Islet precursor cell (in vitro differentiated cells): ENCODE measurements around the gene SMIM30.

Experiments used
- DNase-seq: peaks from one replicate; pipeline ENCODE4 v3.0.0-alpha.2; 2018

Gene SMIM30

DNA sequence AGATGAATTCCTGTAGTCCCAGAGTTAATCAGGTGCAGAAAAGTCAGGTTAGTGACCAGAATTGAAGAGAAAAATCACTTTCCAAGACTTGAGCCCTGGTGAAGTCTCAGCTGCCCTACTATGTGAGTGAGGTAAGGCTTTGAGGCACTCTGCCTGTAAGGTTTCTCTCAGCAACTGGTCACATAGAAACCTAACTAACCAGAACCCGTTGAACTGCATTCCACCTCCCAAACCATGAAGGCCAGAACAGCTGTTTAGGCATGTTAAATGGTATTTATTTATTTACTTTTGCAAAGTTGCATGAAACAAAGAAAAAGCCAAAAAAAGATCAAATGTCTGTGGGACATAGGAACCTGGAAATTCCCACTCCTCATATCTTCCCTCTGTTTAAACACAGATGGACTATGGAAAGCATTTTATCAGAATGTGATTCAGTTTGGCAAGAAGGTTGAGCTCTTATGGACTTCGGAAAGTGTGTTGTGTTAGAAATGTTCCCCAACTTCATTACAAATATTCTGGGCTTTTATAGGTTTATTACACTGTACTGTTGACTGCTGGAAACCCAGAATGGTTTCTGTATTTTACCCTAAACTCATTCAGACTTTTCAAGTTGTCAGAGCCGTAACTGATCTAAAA lies 19.0 kb downstream of the SMIM30 start:
- DNase-seq: peak; percentile 75

DNA sequence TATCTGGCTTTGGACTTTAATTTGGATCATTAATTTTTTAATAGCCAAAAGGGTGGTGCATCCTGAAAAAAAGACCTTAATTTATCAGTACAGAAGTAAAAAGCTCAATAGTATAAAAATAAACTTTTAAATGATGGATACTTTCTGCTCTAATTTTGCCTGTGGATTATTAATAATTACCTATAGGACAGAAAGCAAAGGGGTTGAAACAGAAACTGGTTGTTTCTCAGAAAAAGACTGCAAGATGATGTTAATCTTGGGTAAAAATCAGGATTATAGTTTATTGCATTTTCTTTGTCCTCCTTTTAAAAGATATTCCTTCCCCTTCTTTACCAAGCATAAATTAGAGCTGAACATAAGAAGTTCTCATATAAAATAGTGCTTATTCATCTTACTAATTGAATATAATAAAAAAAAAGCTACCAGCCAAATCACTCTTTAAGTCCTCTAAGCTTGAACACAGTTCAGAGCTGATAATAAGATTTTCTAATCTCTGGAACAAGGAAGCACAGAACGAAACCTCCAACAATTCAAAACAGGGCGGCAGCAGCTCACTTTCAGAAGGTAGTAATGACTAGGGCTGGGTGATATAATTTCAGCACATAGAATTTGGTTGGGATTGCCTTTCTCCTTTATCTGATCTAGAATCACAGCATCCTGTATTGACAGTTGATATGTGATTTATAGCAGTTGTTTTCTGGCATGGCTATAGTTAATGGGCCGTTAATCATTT lies 23.7 kb downstream of the SMIM30 start:
- DNase-seq: no peak

DNA sequence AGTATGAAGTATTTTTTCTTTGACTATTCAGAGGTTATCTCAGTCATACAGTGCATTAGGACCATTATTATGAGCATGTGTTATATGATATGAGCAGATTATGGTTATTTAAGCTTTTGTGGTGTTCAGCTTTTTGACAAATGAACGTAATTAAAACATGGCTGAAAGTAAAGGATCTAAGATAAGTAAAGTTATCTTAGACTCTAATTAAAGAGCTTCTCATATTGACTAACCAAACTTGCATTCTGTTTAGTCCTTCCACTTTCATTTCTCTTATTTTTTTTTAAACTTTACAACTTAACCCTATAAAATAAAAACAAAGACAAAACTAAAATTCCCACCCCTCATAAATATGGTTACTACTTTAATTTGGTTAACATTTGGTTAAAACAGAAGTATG lies 24.8 kb downstream of the SMIM30 start:
- no peak for DNase-seq

DNA sequence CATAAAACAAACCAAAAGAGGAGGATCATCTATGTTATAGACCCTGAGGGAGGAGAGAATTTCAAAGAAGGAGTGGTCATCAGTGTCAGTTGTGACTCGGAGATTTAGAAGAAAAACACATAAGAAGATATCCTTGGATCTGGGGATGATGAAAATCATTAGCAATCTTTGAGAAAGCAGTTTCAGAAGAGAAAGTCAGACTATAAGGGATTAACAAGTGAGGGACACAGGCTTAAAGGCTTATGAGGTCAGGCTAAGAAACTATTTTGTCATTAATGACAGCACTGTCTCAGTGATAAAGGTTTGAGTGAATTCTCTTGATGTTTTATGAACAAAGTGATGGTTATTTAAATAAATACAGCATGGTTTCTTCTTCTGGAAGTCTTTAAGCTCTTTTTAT lies 25.6 kb downstream of the SMIM30 start:
- DNase-seq: no peak

DNA sequence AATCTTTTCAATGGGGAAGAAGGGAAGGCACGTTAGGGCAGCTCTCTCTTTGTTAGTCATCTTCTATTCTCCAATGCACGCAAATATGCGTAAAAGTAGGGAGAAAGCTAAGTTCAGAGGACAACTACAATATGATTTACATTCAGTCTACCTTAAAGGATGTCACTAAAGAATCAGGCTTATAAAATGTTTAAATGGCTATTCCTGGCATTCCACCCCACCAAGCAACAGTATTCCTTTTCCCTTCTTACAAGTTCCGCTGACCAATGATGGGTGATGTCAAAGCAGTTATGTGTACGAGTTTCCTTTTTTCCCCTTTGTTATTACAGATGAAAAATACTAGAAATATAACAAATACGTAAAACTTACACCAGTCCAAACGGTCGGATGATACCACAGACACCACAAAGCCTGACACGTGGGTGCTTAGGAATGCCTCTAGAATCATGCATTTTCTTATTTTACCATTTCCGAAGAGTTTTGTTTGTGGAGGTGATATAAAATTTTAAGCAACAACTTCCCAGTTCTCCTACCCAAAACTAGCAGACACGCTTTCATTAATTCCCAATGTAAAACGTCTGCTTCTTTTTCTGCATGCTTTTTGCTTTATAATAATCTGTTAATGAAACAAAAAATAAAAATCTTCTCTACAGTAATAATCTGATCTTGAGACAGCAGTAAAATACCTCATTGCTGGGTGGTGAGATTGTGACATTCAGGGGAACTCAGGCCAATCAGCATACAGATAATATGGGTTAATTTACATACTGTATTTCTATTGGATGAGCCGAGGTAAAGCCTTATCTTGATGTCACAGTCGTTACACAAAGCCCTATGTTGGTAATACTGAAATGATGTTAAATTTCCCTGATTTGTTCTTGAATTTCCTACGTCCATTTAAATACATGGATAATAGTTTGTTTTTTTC lies 31.0 kb downstream of the SMIM30 start:
- no peak for DNase-seq

DNA sequence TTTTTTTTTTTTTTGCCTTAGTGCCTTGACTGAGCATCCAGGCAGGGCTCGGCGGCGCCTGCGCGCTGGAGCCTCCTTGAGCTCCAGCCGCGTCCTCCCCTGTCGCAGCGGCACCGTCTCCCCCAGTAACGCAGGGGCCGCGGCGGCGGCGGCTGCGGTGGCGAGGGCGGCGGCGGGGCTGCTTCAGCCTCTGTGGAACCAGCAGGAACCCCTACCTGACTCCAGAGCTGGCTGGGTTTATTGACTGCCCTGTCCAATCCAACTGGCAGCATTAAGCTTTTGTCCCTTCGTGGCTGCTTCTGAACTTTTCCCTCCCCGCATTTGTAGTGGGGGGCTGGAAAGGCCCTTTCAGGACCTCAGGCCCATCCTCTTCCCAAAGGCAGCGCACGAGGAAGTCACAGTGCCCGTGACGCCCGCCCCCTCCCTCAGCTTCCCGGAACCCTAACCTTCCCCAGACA lies 31.9 kb downstream of the SMIM30 start, which contains the start of gene GPR85:
Gene GPR85, minus strand, starts transcription at position 397 of the 458 bp plus-strand sequence. CDS start 2,106 bp downstream, outside the sequence.
- peak; percentile 89 for DNase-seq

DNA sequence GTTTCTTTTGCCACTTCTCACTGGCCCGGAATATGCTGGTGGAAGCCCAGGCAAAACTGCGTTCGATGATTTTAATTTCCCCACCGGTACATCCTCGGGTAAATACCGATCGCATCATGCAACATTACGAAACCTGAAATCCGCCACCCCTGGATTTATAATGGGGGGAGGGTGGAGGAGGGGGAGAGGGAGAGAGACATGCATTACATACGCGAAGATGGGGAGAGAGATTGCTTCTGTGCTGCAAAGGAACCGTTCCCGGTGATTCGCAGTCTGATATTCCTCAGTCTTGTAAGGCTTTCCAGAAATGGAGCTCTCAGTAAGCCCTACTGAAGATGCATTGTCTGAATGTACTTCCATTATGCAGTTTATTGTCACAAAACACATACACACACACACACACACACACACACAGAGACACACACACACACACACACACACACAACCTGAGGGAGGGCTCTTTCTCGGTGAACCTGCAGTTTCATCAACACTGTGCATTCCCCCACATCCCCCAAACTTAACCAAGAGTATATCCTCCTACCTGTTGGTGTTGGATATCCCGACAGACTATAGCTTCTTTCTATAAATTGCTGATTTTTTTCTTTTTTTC lies 32.5 kb downstream of the SMIM30 start:
- no peak for DNase-seq

DNA sequence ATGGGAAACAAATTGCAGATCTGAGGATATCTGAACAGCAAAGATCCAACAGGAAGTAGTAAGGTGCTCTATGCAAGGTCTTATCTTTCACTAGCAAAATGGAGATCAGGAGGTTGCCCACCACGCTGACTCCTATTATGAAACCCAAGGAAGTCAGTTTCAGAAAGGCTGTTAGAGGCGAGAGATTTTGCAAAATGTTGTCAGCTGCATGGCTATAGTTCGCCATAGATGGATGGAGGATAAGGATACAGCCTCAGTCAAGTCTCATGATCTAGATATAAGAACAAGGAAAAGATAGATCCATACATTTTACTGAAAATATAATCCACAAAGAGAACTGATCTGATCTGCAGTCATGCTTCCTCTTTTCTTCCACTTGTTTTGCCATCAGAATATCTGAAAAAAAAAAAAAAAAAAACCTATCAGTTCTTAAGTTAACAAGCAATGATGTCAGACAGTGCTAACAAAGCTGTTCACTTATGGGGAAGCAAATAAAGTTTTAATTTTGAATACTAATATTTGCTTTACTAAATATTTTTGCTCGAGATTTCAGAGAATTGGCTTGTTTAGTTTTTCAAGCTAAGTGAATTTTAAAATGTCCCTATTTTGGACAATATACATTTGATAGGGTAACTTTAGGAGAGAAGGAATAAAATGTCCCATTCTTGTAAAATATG lies 33.7 kb downstream of the SMIM30 start:
- DNase-seq: no peak

DNA sequence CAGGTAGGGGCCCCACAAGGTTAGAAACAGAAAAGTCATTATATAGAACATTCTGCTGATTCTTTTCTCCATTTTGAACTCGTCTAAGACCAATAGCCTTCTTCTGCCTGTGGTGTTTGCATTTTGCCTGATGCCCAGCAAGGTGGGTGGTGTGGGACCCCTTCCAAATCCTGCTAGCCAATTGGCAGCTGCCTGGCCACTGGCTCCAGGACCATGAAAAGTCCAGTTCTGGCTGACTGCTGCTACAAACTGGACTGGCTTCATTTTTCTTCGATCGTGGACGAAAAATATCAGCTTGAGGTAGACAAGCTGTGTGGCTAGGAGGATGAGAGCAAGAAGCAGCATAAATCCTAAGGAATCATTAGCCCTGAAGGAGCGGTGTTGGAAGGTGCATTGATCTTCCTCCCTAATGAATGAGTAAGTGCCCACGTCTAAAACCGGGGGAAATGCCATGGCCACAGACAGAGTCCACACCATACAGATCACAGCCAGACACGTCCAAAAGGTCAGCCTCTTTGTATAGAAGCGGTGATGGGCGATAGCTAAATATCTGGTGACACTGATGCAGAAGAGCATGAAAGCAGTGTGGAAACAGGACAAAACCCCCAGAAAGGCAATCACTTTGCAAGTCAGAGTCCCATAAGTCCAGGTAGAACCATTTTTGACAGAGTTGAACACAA lies 34.4 kb downstream of the SMIM30 start:
- no peak for DNase-seq

DNA sequence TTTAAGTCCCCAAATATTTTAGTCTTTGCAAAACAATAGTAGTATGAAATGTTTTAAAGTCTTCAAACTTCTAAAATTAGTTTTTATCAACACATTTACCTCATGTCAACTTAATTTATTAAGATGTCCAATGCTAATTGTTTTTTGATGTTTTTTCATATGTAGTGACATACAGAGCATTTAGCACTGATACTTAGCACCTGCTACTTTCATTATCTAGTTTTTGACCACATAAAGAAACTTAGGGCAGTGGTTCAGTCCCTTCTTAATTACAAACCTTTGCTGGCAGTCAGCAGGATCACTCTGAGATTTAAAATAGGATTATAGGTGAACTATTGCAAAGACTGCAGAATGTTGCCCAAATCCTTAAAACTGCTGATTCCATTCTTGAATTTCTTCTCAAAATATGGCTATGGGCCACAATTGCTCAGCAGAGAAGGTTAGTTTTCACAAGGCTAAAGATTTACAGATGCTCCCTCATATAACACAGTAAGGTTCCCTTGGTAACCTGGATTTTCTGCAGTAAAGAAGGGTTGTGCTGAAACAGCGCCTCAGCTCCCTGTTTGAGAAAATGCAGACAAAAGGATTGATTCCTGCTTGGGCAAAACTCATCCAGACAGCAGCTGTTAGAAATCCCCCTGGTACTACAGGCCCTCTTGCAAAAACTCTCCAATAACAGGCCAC lies 35.1 kb downstream of the SMIM30 start:
- DNase-seq: no peak

DNA sequence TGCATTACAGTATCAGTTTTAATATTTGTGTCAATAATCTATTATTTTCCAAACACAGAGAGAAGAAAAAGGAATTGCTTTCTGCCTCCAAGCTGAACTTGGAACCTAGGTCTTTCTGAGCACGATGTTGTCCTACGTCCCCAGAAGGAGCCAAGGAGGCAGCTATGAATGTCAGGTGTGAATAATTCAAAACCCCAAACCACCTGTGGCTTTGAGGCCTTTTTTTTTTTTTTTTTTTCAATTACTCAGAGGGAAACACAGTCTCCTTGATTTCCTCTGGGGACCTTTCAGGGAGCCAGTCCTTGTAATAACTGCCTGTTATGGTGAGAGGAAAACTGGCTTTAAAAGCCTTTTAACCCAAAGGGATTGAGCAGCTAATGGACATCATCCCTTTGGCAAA lies 40.0 kb downstream of the SMIM30 start:
- DNase-seq: no peak

DNA sequence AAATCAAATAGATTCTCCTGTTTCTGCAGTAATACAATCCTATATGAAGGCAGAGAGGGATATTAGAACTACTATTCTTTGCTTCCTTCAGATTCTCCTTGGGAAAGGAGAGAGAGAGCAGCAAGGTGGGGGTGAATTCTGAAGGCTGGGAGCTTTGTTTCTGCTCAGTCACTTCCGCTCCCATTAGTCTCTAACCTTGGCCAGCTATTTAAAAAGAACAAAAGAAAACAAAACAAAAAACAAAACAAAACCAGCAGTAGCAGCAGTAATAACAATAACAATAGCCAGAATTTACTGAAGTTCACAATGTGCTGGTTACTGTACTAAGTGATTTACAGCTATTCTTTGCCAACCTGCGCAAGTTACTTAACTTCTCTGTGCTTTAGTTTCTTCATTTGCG lies 41.7 kb downstream of the SMIM30 start:
- no peak for DNase-seq

DNA sequence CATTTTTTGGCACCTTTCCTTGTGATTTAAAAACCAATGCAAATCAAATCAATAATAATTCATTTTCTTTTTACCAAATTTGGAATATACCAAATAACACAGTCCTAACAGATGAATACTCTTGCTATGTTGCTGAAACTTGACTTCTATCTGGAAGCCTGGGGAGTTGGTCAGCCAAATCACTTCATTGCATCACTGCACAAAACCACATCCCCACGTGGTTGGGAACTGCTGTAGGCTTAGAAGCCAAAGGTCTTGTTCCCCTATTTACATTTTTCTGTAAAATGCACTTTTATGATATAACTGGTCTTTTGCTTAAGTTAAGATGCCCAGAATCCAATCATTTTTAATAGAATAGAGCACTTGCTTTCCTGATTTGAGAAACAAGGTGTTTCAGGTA lies 46.9 kb downstream of the SMIM30 start:
- no peak for DNase-seq
